Fibroblast of lung (primary cell): ENCODE measurements around the gene AADAT. TPM values are rescaled to one million over a fixed set of nuclear protein-coding genes. Genes with fewer than 3 reads are reported as not detected.

ENCODE experiments used
- DNase-seq, 2 donors: peaks; one replicate each; pipeline versions ENCODE4 v3.0.0 to v3.0.0-alpha.2; 2010; ENCODE audit warnings: low read depth in 2 of 2
- H2AFZ ChIP-seq: 2 replicates; pipeline ENCODE4 v1.5.1; 2012; ENCODE audit warnings: low read length, control low read depth, inconsistent platforms
- H3K27ac ChIP-seq: 2 replicates; pipeline ENCODE4 v1.5.1; 2011; ENCODE audit warnings: low read length, control low read depth; ENCODE audit not compliant: insufficient read depth
- H3K27me3 ChIP-seq: 2 replicates; pipeline ENCODE4 v1.5.1; 2011; ENCODE audit warnings: mild to moderate bottlenecking, low read length; ENCODE audit not compliant: control insufficient read depth, insufficient read depth
- H3K36me3 ChIP-seq: 2 replicates; pipeline ENCODE4 v1.5.1; 2011; ENCODE audit warnings: low read length; ENCODE audit not compliant: control insufficient read depth, insufficient read depth
- H3K4me1 ChIP-seq: 2 replicates; pipeline ENCODE4 v1.5.1; 2011; ENCODE audit warnings: low read length; ENCODE audit not compliant: control insufficient read depth, insufficient read depth; ENCODE audit errors: extremely low read depth
- H3K4me2 ChIP-seq: 2 replicates; pipeline ENCODE4 v1.5.1; 2011; ENCODE audit warnings: low read length, control low read depth; ENCODE audit not compliant: insufficient read depth; ENCODE audit errors: extremely low read depth
- H3K4me3 ChIP-seq, 4 experiments: fragments of 200-600 bp in 1 of 4; sonication (generic) in 1 of 4; replicated peaks in 1 of 4; 2 replicates each; pipeline ENCODE4 v1.5.1; 2011 to 2016; ENCODE audit warnings: low read length in 4 of 4, low read depth in 3 of 4, mild to moderate bottlenecking in 3 of 4, control low read depth in 2 of 4, inconsistent platforms in 1 of 4, mixed read lengths in 1 of 4; ENCODE audit not compliant: insufficient read depth in 1 of 4; ENCODE audit errors: control extremely low read depth in 1 of 4
- H3K79me2 ChIP-seq: 2 replicates; pipeline ENCODE4 v1.5.1; 2012; ENCODE audit warnings: mild to moderate bottlenecking, low read length, inconsistent platforms; ENCODE audit not compliant: control insufficient read depth, insufficient read depth
- H3K9ac ChIP-seq: 2 replicates; pipeline ENCODE4 v1.5.1; 2011; ENCODE audit warnings: mild to moderate bottlenecking, low read length, control low read depth; ENCODE audit not compliant: insufficient read depth
- H3K9me3 ChIP-seq: 2 replicates; pipeline ENCODE4 v1.5.1; 2012; ENCODE audit warnings: low read depth, low read length; ENCODE audit not compliant: control insufficient read depth, insufficient read depth
- H4K20me1 ChIP-seq: 2 replicates; pipeline ENCODE4 v1.5.1; 2011; ENCODE audit warnings: low read length; ENCODE audit not compliant: control insufficient read depth, insufficient read depth; ENCODE audit errors: extremely low read depth
- CTCF ChIP-seq, 2 donors: IDR thresholded peaks in 1 of 2; conservative IDR thresholded peaks in 1 of 2; 1 replicate in 1 of 2; 2 replicates in 1 of 2; pipeline ENCODE4 v1.5.1; 2011 to 2012; ENCODE audit warnings: low read length in 2 of 2, control low read depth in 1 of 2, inconsistent platforms in 1 of 2, low read depth in 1 of 2, mild to moderate bottlenecking in 1 of 2
- EZH2 ChIP-seq: IDR thresholded peaks from 2 replicates; pipeline ENCODE4 v1.5.1; 2012; ENCODE audit warnings: low read length, control low read depth, mild to moderate bottlenecking; ENCODE audit errors: missing control alignments
- polyA plus RNA-seq, 2 donors: library from polyadenylated mRNA; depleted of rRNA in 1 of 2; stranded (reverse) in 1 of 2; unstranded in 1 of 2; fragments of >200 nt; gene quantifications; 2 replicates each; pipeline ENCODE4 v1.2.1, GENCODE V29; 2011 to 2012; ENCODE audit warnings: missing spikeins in 1 of 2
- total RNA-seq: library from RNA; depleted of rRNA; stranded (reverse); fragments of >200 nt; gene quantifications from 2 replicates; pipeline ENCODE4 v1.2.1, GENCODE V29; 2014

The AADAT gene
- total and polyA plus RNA-seq, 2 donors (not counting 1 experiment from before 2014, with no cell fraction given): 3.5 to 7.6 TPM

- Histone ChIP-seq H3K9me3 (no peaks in the 10 kb centered on the region), H3K4me3 (no peak overlapping the region), H3K9ac (no peak overlapping the region), H2AFZ (no peak overlapping the region), H3K36me3 (no peaks in the 10 kb centered on the region), H3K4me1 (no peaks in the 10 kb centered on the region), H3K4me2 (no peak overlapping the region), H3K79me2 (no peaks in the 10 kb centered on the region), H3K27ac (no peak overlapping the region), H3K27me3 (no peaks in the 10 kb centered on the region), H4K20me1 (no peaks in the 10 kb centered on the region)
- TF ChIP-seq CTCF (conservative IDR thresholded peaks at IDR 0.05 in 1 of 2, IDR thresholded peaks at IDR 0.05 in 1 of 2; ENCODE audit: low read depth in 1 of 2, low read length in 2 of 2) (no peak), EZH2 (no peak)
- no peak for DNase-seq
Observed at GRCh38 chr4:170111085-170111484, 21.3 kb upstream of the AADAT start.

- H3K4me3 ChIP-seq: no peak overlapping the region
- H3K27me3 ChIP-seq: no peaks in the 10 kb centered on the region
- TF ChIP-seq EZH2: no peak
- TF ChIP-seq CTCF (conservative IDR thresholded peaks at IDR 0.05 in 1 of 2, IDR thresholded peaks at IDR 0.05 in 1 of 2; ENCODE audit: low read depth in 1 of 2, low read length in 2 of 2): no peak
- no peak overlapping the region for H2AFZ ChIP-seq
- DNase-seq: no peak
- H3K9ac ChIP-seq: no peak overlapping the region
- no peaks in the 10 kb centered on the region for H3K36me3 ChIP-seq
- no peaks in the 10 kb centered on the region for H3K9me3 ChIP-seq
- no peaks in the 10 kb centered on the region for H4K20me1 ChIP-seq
- no peak overlapping the region for H3K4me2 ChIP-seq
- no peak overlapping the region for H3K27ac ChIP-seq
- H3K79me2 ChIP-seq: no peaks in the 10 kb centered on the region
- H3K4me1 ChIP-seq: no peaks in the 10 kb centered on the region
Observed at GRCh38 chr4:170110285-170110672, 20.5 kb upstream of the AADAT start.

GRCh38 chr4:170109586-170110284, 20.0 kb upstream of the AADAT start:
- Histone ChIP-seq H3K79me2 (no peaks in the 10 kb centered on the region), H3K4me3 (no peak overlapping the region), H3K4me2 (no peak overlapping the region), H2AFZ (no peak overlapping the region), H3K9me3 (no peaks in the 10 kb centered on the region), H4K20me1 (no peaks in the 10 kb centered on the region), H3K9ac (no peak overlapping the region), H3K36me3 (no peaks in the 10 kb centered on the region), H3K27ac (no peak overlapping the region), H3K4me1 (no peaks in the 10 kb centered on the region), H3K27me3 (no peaks in the 10 kb centered on the region)
- peak in 1 of 2 donors; percentile 51 for DNase-seq
- no peak for TF ChIP-seq EZH2
- no peak for TF ChIP-seq CTCF (conservative IDR thresholded peaks at IDR 0.05 in 1 of 2, IDR thresholded peaks at IDR 0.05 in 1 of 2; ENCODE audit: low read depth in 1 of 2, low read length in 2 of 2)
